Trophoblast cell (in vitro differentiated cells and primary cell): ENCODE data around the gene OTOP3.
A peak's percentile ranks its signal among the peaks of the same experiment; 100 is the strongest.

Experiments used
- DNase-seq, 2 donors: peaks; one replicate each; pipeline ENCODE4 v3.0.0-alpha.2; 2016
- H2AFZ ChIP-seq: 2 replicates; pipeline ENCODE4 v1.6.1; 2013; ENCODE audit warnings: low read length, moderate library complexity, mild to moderate bottlenecking; ENCODE audit not compliant: insufficient read depth, poor library complexity
- H2AK5ac ChIP-seq: 2 replicates; pipeline ENCODE4 v1.6.1; 2013; ENCODE audit warnings: mild to moderate bottlenecking, low read length
- H2BK120ac ChIP-seq: 2 replicates; pipeline ENCODE4 v1.6.1; 2013; ENCODE audit warnings: low read length, mild to moderate bottlenecking, moderate library complexity; ENCODE audit not compliant: insufficient read depth, poor library complexity
- H2BK12ac ChIP-seq: 2 replicates; pipeline ENCODE4 v1.6.1; 2013; ENCODE audit warnings: mild to moderate bottlenecking, low read length, moderate library complexity
- H2BK5ac ChIP-seq: 2 replicates; pipeline ENCODE4 v1.6.1; 2013; ENCODE audit warnings: low read length, low read depth, moderate library complexity, mild to moderate bottlenecking; ENCODE audit not compliant: poor library complexity
- H3K14ac ChIP-seq: 2 replicates; pipeline ENCODE4 v1.6.1; 2013; ENCODE audit warnings: mild to moderate bottlenecking, low read length
- H3K18ac ChIP-seq: 2 replicates; pipeline ENCODE4 v1.6.1; 2013; ENCODE audit warnings: mild to moderate bottlenecking, low read length
- H3K23ac ChIP-seq: 2 replicates; pipeline ENCODE4 v1.6.1; 2013; ENCODE audit warnings: low read length
- H3K27ac ChIP-seq: 2 replicates; pipeline ENCODE4 v1.5.1; 2013; ENCODE audit warnings: low read depth, mild to moderate bottlenecking, inconsistent platforms, low read length, moderate library complexity
- H3K27me3 ChIP-seq: 2 replicates; pipeline ENCODE4 v1.6.1; 2013; ENCODE audit warnings: inconsistent platforms, mild to moderate bottlenecking, low read length, moderate library complexity; ENCODE audit not compliant: insufficient read depth
- H3K36me3 ChIP-seq, 2 experiments: 1 replicate in 1 of 2; 2 replicates in 1 of 2; pipeline ENCODE4 v1.6.1; 2013; ENCODE audit warnings: low read length in 2 of 2, mild to moderate bottlenecking in 2 of 2, moderate library complexity in 1 of 2; ENCODE audit not compliant: insufficient read depth in 2 of 2, control insufficient read depth in 1 of 2
- H3K4ac ChIP-seq: 2 replicates; pipeline ENCODE4 v1.6.1; 2013; ENCODE audit warnings: low read depth, mild to moderate bottlenecking, low read length, moderate library complexity
- H3K4me1 ChIP-seq, 2 experiments: 1 replicate in 1 of 2; 2 replicates in 1 of 2; pipeline ENCODE4 v1.6.1; 2013; ENCODE audit warnings: low read length in 2 of 2, mild to moderate bottlenecking in 2 of 2, moderate library complexity in 1 of 2; ENCODE audit not compliant: insufficient read depth in 2 of 2, control insufficient read depth in 1 of 2
- H3K4me2 ChIP-seq: 2 replicates; pipeline ENCODE4 v1.6.1; 2013; ENCODE audit warnings: inconsistent platforms, mild to moderate bottlenecking, low read length, moderate library complexity
- H3K4me3 ChIP-seq: 2 replicates; pipeline ENCODE4 v1.5.1; 2013; ENCODE audit warnings: mild to moderate bottlenecking, low read depth, low read length, inconsistent platforms
- H3K79me1 ChIP-seq: one replicate; pipeline ENCODE4 v1.6.1; 2013; ENCODE audit warnings: low read length
- H3K79me2 ChIP-seq: 2 replicates; pipeline ENCODE4 v1.6.1; 2013; ENCODE audit warnings: low read length, mild to moderate bottlenecking; ENCODE audit not compliant: control insufficient read depth, insufficient read depth, poor library complexity
- H3K9ac ChIP-seq: 2 replicates; pipeline ENCODE4 v1.6.1; 2013; ENCODE audit warnings: mild to moderate bottlenecking, low read length
- H3K9me3 ChIP-seq: 2 replicates; pipeline ENCODE4 v1.6.1; 2013; ENCODE audit warnings: low read depth, mild to moderate bottlenecking, control low read depth, inconsistent platforms, low read length; ENCODE audit not compliant: insufficient read depth
- H4K12ac ChIP-seq: 2 replicates; pipeline ENCODE4 v1.6.1; 2013; ENCODE audit warnings: low read depth, mild to moderate bottlenecking, low read length, moderate library complexity
- H4K8ac ChIP-seq: 2 replicates; pipeline ENCODE4 v1.6.1; 2013; ENCODE audit warnings: low read depth, mild to moderate bottlenecking, low read length, moderate library complexity
- H4K91ac ChIP-seq: one replicate; pipeline ENCODE4 v1.6.1; 2013; ENCODE audit warnings: low read depth, mild to moderate bottlenecking, low read length, moderate library complexity
- WGBS: extraction: QIAGEN DNeasy Blood & Tissue Kit; methylation state at CpG from one replicate; pipeline ENCODE4 v1.1.7; 2013; ENCODE audit warnings: missing lambda C conversion rate; ENCODE audit not compliant: insufficient read length, insufficient coverage; ENCODE audit errors: extremely low coverage; 5-methylcytosine and 5-hydroxymethylcytosine counted together

The OTOP3 gene

DNA sequence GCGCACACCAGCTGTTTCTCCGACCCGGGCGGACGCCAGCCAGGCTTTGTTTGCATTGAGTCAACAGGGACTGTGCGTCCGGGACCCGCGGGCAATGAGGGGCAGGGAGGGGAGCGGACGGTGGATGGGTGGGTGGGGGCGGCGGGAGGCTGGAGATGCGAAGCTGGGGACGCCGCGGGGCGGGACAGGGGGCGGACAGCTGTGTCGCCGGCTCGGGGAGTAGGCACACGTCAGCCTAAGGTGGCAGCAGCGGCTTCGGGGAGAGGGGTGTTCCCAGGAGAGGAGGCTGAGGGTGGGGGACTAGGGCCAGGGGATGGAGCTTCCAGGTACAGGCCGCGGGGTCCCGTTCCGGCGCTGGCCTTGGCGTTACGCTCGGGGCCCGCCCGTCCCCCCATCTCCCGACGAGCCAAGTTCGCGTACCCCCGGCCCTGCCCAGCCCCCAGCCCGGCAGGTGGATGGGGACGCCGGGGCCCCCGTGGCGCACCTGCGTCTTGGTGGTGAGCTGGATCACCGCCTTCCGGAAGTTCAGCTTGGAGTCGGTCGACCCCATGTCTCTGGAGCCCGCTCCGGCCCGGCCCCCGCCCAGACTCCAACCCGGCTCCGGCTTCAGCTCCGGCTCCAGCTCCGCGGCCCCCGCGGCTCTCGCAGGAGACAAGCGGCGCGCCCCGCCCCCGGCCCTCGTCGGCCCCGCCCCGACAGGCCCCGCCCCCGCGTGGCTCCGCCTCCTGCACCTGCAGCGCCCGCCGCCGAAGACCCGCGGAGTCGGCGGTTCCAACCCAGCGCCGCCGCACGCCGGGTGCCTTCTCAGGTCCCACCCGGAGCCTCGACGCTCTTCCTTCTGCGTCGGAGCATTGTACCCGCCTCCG, 36.6 kb downstream of the OTOP3 start, which contains the start of gene HID1:
Gene HID1 (minus strand): TSS at position 653 of the 866 bp plus-strand sequence. CDS start 103 bp downstream, at position 550.
- H3K14ac ChIP-seq, result peak within 1 kb of the TSS; percentile 60

DNA sequence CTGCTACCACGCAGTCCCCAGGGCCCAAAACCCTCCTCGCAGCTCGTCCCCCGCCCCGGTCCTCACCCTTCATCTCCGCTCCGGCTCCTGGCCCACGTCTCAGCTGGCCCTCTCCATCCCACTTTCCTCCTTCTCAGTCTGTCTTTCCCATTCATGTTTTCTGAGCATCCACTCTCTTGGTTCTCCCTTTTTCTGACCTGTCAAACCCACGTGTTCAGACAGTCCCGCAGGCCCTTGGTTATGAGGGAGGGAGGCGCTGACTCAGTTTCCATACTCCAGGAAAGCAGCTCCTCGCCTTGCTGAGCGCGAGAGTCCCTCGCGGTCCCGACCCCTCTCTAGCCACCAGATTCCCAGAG, 37.3 kb downstream of the OTOP3 start:
- no peaks in the 10 kb centered on the region for H3K36me3 ChIP-seq
- H3K4ac ChIP-seq, result no peak overlapping the region
- H2BK5ac ChIP-seq, result no peak overlapping the region
- no peaks in the 10 kb centered on the region for H3K9me3 ChIP-seq
- peaks cover 12% of the 10 kb centered on the region for H3K79me1 ChIP-seq
- no peak for DNase-seq
- WGBS, result no CpG with 5 or more reads among the region's 17 CpGs
- no peak overlapping the region for H3K27ac ChIP-seq
- peak overlapping the region; percentile 87 for H3K4me2 ChIP-seq
- H2AFZ ChIP-seq, result peak overlapping the region; percentile 30
- H4K8ac ChIP-seq, result no peak overlapping the region
- peaks cover 29 to 33% of the 10 kb centered on the region in 2 experiments for H3K4me1 ChIP-seq
- no peak overlapping the region for H4K12ac ChIP-seq
- no peak overlapping the region for H3K14ac ChIP-seq
- H3K79me2 ChIP-seq, result no peaks in the 10 kb centered on the region
- H2AK5ac ChIP-seq, result no peak overlapping the region
- H3K18ac ChIP-seq, result no peak overlapping the region
- H3K27me3 ChIP-seq, result peaks cover 9% of the 10 kb centered on the region
- H2BK12ac ChIP-seq, result no peak overlapping the region
- no peak overlapping the region for H4K91ac ChIP-seq
- peak overlapping the region; percentile 62 for H3K4me3 ChIP-seq
- H3K23ac ChIP-seq, result no peak overlapping the region
- no peak overlapping the region for H2BK120ac ChIP-seq
- H3K9ac ChIP-seq, result no peak overlapping the region

More for the DNA sequence above, 36.6 kb downstream of the OTOP3 start, which contains the start of gene HID1:
- no CpG with 5 or more reads among the region's 95 CpGs for WGBS
- peak within 1 kb of the TSS; percentile 77 for H3K4me3 ChIP-seq
- H2BK5ac ChIP-seq, result peak within 1 kb of the TSS; percentile 41
- DNase-seq, result peak in 1 of 2 donors; percentile 59
- H3K79me2 ChIP-seq, result no peaks in the 10 kb centered on the region
- H3K4me1 ChIP-seq, result peaks cover 29 to 33% of the 10 kb centered on the region in 2 experiments
- no peak within 1 kb of the TSS for H3K27ac ChIP-seq
- peak within 1 kb of the TSS; percentile 49 for H4K12ac ChIP-seq
- H2BK120ac ChIP-seq, result peak within 1 kb of the TSS; percentile 56
- H2BK12ac ChIP-seq, result peak within 1 kb of the TSS; percentile 80
- H3K9me3 ChIP-seq, result no peaks in the 10 kb centered on the region
- peak within 1 kb of the TSS; percentile 57 for H4K8ac ChIP-seq
- no peaks in the 10 kb centered on the region for H3K36me3 ChIP-seq
- peak within 1 kb of the TSS; percentile 30 for H2AFZ ChIP-seq
- H4K91ac ChIP-seq, result peak within 1 kb of the TSS; percentile 39
- H3K4ac ChIP-seq, result peak within 1 kb of the TSS; percentile 37
- H2AK5ac ChIP-seq, result peak within 1 kb of the TSS; percentile 39
- H3K79me1 ChIP-seq, result peaks cover 12% of the 10 kb centered on the region
- peaks cover 9% of the 10 kb centered on the region for H3K27me3 ChIP-seq
- H3K23ac ChIP-seq, result no peak within 1 kb of the TSS
- peak within 1 kb of the TSS; percentile 70 for H3K18ac ChIP-seq
- peak within 1 kb of the TSS; percentile 15 for H3K9ac ChIP-seq
- H3K4me2 ChIP-seq, result peak within 1 kb of the TSS; percentile 87

DNA sequence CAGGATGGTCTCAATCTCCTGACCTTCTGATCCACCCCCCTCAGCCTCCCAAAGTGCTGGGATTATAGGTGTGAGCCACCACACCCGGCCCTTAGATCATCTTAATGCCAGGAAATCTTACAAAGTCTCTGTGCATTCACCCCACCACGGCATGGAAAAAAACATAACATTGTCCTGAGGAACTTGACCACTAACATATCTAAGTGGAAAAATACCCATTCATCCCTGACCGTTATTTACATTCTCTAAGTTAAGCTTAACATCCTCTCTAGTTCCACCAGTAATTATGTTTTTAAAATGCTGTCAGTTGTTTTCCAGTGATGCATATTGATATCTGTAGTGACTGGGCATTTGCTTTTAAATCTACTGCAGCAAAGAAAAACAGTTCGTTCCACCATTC, 40.2 kb downstream of the OTOP3 start:
- Histone ChIP-seq H2BK12ac (no peak overlapping the region), H3K27me3 (peaks cover 9% of the 10 kb centered on the region), H3K27ac (no peak overlapping the region), H3K4me1 (peaks cover 13 to 17% of the 10 kb centered on the region in 2 experiments), H3K9ac (no peak overlapping the region), H3K23ac (no peak overlapping the region), H4K12ac (no peak overlapping the region), H3K18ac (no peak overlapping the region), H3K4me2 (no peak overlapping the region), H3K36me3 (no peaks in the 10 kb centered on the region), H2BK120ac (no peak overlapping the region), H2AFZ (no peak overlapping the region), H3K4me3 (no peak overlapping the region), H4K8ac (no peak overlapping the region), H4K91ac (no peak overlapping the region), H2BK5ac (no peak overlapping the region), H3K14ac (no peak overlapping the region), H3K9me3 (no peaks in the 10 kb centered on the region), H3K79me2 (no peaks in the 10 kb centered on the region), H3K4ac (no peak overlapping the region), H2AK5ac (no peak overlapping the region), H3K79me1 (peaks cover 9% of the 10 kb centered on the region)
- no CpG with 5 or more reads among the region's 4 CpGs for WGBS
- DNase-seq, result no peak

DNA sequence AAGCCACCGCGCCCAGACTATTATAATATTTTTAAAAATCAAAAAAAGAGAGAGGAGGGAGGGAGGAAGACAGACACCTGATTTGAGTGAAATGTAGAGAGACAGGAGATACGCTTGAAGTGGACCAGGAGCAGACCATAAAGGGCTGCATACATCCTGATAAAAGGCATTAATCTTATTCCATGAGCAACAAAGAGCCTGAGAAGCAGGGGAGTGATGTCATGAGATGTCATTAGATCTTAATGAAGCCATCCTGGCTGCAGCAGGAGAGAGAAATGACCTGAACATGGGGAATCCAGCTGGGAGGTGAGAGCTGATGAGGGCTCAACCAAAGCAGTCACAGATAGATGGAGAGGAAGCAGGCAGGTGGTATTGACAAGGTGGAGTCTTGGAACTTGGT, 42.1 kb downstream of the OTOP3 start:
- Histone ChIP-seq H3K14ac (no peak overlapping the region), H3K79me1 (peaks cover 9% of the 10 kb centered on the region), H4K8ac (no peak overlapping the region), H3K4me2 (no peak overlapping the region), H3K4ac (no peak overlapping the region), H2AFZ (no peak overlapping the region), H2AK5ac (no peak overlapping the region), H4K91ac (no peak overlapping the region), H4K12ac (no peak overlapping the region), H3K23ac (no peak overlapping the region), H2BK12ac (no peak overlapping the region), H2BK5ac (no peak overlapping the region), H3K18ac (no peak overlapping the region), H3K4me3 (no peak overlapping the region), H3K36me3 (no peaks in the 10 kb centered on the region), H3K27ac (no peak overlapping the region), H3K79me2 (peaks cover 5% of the 10 kb centered on the region), H3K27me3 (peaks cover 6% of the 10 kb centered on the region), H3K9me3 (no peaks in the 10 kb centered on the region), H3K4me1 (peaks cover 7 to 14% of the 10 kb centered on the region in 2 experiments), H3K9ac (no peak overlapping the region), H2BK120ac (no peak overlapping the region)
- no CpG with 5 or more reads among the region's 3 CpGs for WGBS
- no peak for DNase-seq
